NCI-H510A (cell line): ENCODE results near the gene TSHZ1.
A peak's percentile ranks its signal among the peaks of the same experiment; 100 is the strongest.

Experiments used
- DNase-seq: peaks from one replicate; lab custom pipeline; 2025; lab: John Stamatoyannopoulos, UW

Gene TSHZ1

GRCh38 chr18:75276818-75277609 lies 66.4 kb downstream of the TSHZ1 start:
- DNase-seq, result no peak

- DNase-seq, result no peak
Observed at GRCh38 chr18:75277610-75277928, 67.0 kb downstream of the TSHZ1 start.

GRCh38 chr18:75279381-75279780 lies 68.8 kb downstream of the TSHZ1 start:
- no peak for DNase-seq

GRCh38 chr18:75280427-75281280 lies 70.1 kb downstream of the TSHZ1 start:
- no peak for DNase-seq

GRCh38 chr18:75282746-75283145 lies 72.1 kb downstream of the TSHZ1 start:
- no peak for DNase-seq

GRCh38 chr18:75283731-75284130 lies 73.1 kb downstream of the TSHZ1 start:
- no peak for DNase-seq

- no peak for DNase-seq
Observed at GRCh38 chr18:75284566-75284965, 74.0 kb downstream of the TSHZ1 start.

- DNase-seq, result no peak
Observed at GRCh38 chr18:75285876-75286275, 75.3 kb downstream of the TSHZ1 start.

GRCh38 chr18:75287006-75287405 lies 76.4 kb downstream of the TSHZ1 start:
- DNase-seq, result no peak

- DNase-seq, result no peak
Observed at GRCh38 chr18:75287700-75288099, 77.1 kb downstream of the TSHZ1 start.

GRCh38 chr18:75289761-75290160 lies 79.2 kb downstream of the TSHZ1 start:
- no peak for DNase-seq

GRCh38 chr18:75290737-75291358 lies 80.3 kb downstream of the TSHZ1 start:
- no peak for DNase-seq

GRCh38 chr18:75291460-75291859 lies 80.9 kb downstream of the TSHZ1 start:
- DNase-seq, result no peak

- DNase-seq, result peak; percentile 73
Observed at GRCh38 chr18:75293591-75293990, 83.0 kb downstream of the TSHZ1 start.

GRCh38 chr18:75297731-75298130 lies 87.1 kb downstream of the TSHZ1 start:
- DNase-seq, result no peak

- no peak for DNase-seq
Observed at GRCh38 chr18:75304678-75305557, 94.3 kb downstream of the TSHZ1 start.

- no peak for DNase-seq
Observed at GRCh38 chr18:75305984-75306383, 95.4 kb downstream of the TSHZ1 start.

GRCh38 chr18:75307530-75307929 lies 96.9 kb downstream of the TSHZ1 start:
- DNase-seq, result no peak

GRCh38 chr18:75309564-75309963 lies 99.0 kb downstream of the TSHZ1 start:
- DNase-seq, result no peak

GRCh38 chr18:75314117-75314516 lies 103.5 kb downstream of the TSHZ1 start:
- no peak for DNase-seq

GRCh38 chr18:75314606-75315005 lies 104.0 kb downstream of the TSHZ1 start:
- no peak for DNase-seq

GRCh38 chr18:75316223-75316622 lies 105.6 kb downstream of the TSHZ1 start:
- no peak for DNase-seq
